ENCODE data around the gene RYR3.

GRCh38 chr15:33826201-33826600, 515.4 kb downstream of the RYR3 start:
- TF ChIP-seq POLR2A (IDR thresholded peaks at IDR 0.05; ENCODE audit: low read length) (no peak), GATA1 (IDR thresholded peaks at IDR 0.05; ENCODE audit: low read depth, low read length) (no peak)
